ENCODE results near the gene FLYWCH1.

Gene FLYWCH1

GRCh38 chr16:2953706-2954627, 42.2 kb downstream of the FLYWCH1 start:
- no peaks in the 10 kb centered on the region for H3K9me3 ChIP-seq (ENCODE audit: control extremely low read depth in 1 of 5, control insufficient read depth in 4 of 5, insufficient read depth in 2 of 5, low read depth in 1 of 5, low read length in 4 of 5)
- POLR2A ChIA-PET, result no interaction called here
- no peak overlapping the region for H3K4me3 ChIP-seq (ENCODE audit: control insufficient read depth in 1 of 7, extremely low read depth in 1 of 7, insufficient read depth in 4 of 7, low read depth in 2 of 7, low read length in 6 of 7)
- DNase-seq, result no peak
- CTCF ChIA-PET, result interaction anchor here (0.7 kb wide), 1 partner anchor 16 kb away, joined by 3 read pairs; no protein-coding TSS in a partner anchor
- H3K27ac ChIP-seq (ENCODE audit: insufficient read depth in 1 of 2, low read depth in 1 of 2, low read length in 2 of 2, poor library complexity in 1 of 2, severe bottlenecking in 2 of 2), result no peak overlapping the region
- H3K27me3 ChIP-seq (replicated peaks in 2 of 5; ENCODE audit: control insufficient read depth in 4 of 5, insufficient read depth in 5 of 5, low read length in 4 of 5), result no peaks in the 10 kb centered on the region
- H3K36me3 ChIP-seq (ENCODE audit: control insufficient read depth in 4 of 4, insufficient read depth in 4 of 4, low read length in 3 of 4), result peaks cover 0 to 35% (median 12%) of the 10 kb centered on the region in 4 experiments
- 95% methylated on average over 24 of the region's 31 CpGs for WGBS (ENCODE audit: insufficient coverage)
- H3K4me1 ChIP-seq (ENCODE audit: control extremely low read depth in 1 of 4, control insufficient read depth in 4 of 4, insufficient read depth in 4 of 4, low read length in 3 of 4), result peaks cover 0 to 28% (median 24%) of the 10 kb centered on the region in 4 experiments

- Histone ChIP-seq H3K4me3 (ENCODE audit: control insufficient read depth in 1 of 7, extremely low read depth in 1 of 7, insufficient read depth in 4 of 7, low read depth in 2 of 7, low read length in 6 of 7) (peak overlapping the region in 5 of 7 experiments; percentile 31 to 76 (median 69)), H3K4me1 (ENCODE audit: control extremely low read depth in 1 of 4, control insufficient read depth in 4 of 4, insufficient read depth in 4 of 4, low read length in 3 of 4) (peaks cover 0 to 28% (median 24%) of the 10 kb centered on the region in 4 experiments), H3K36me3 (ENCODE audit: control insufficient read depth in 4 of 4, insufficient read depth in 4 of 4, low read length in 3 of 4) (peaks cover 0 to 27% (median 5%) of the 10 kb centered on the region in 4 experiments), H3K27me3 (replicated peaks in 2 of 5; ENCODE audit: control insufficient read depth in 4 of 5, insufficient read depth in 5 of 5, low read length in 4 of 5) (peaks cover 0 to 2% (median 0%) of the 10 kb centered on the region in 5 experiments), H3K27ac (ENCODE audit: insufficient read depth in 1 of 2, low read depth in 1 of 2, low read length in 2 of 2, poor library complexity in 1 of 2, severe bottlenecking in 2 of 2) (no peak overlapping the region), H3K9me3 (ENCODE audit: control extremely low read depth in 1 of 5, control insufficient read depth in 4 of 5, insufficient read depth in 2 of 5, low read depth in 1 of 5, low read length in 4 of 5) (no peaks in the 10 kb centered on the region)
- no peak for DNase-seq
- POLR2A ChIA-PET, result no interaction called here
- CTCF ChIA-PET, result interaction anchor here (0.7 to 2.4 kb wide), 3 partner anchors 12 to 15 kb away, joined by 3 to 9 read pairs (median 6); no protein-coding TSS in a partner anchor
- 61% methylated on average over 15 of the region's 26 CpGs for WGBS (ENCODE audit: insufficient coverage)
These were observed 43.1 kb downstream of the FLYWCH1 start for GRCh38 chr16:2954656-2955381.

GRCh38 chr16:2955438-2955778, 43.7 kb downstream of the FLYWCH1 start:
- Histone ChIP-seq H3K4me3 (ENCODE audit: control insufficient read depth in 1 of 7, extremely low read depth in 1 of 7, insufficient read depth in 4 of 7, low read depth in 2 of 7, low read length in 6 of 7) (peak overlapping the region in 6 of 7 experiments; percentile 31 to 76 (median 63)), H3K36me3 (ENCODE audit: control insufficient read depth in 4 of 4, insufficient read depth in 4 of 4, low read length in 3 of 4) (peaks cover 0 to 21% (median 2%) of the 10 kb centered on the region in 4 experiments), H3K9me3 (ENCODE audit: control extremely low read depth in 1 of 5, control insufficient read depth in 4 of 5, insufficient read depth in 2 of 5, low read depth in 1 of 5, low read length in 4 of 5) (no peaks in the 10 kb centered on the region), H3K27me3 (replicated peaks in 2 of 5; ENCODE audit: control insufficient read depth in 4 of 5, insufficient read depth in 5 of 5, low read length in 4 of 5) (peaks cover 0 to 2% (median 0%) of the 10 kb centered on the region in 5 experiments), H3K27ac (ENCODE audit: insufficient read depth in 1 of 2, low read depth in 1 of 2, low read length in 2 of 2, poor library complexity in 1 of 2, severe bottlenecking in 2 of 2) (no peak overlapping the region), H3K4me1 (ENCODE audit: control extremely low read depth in 1 of 4, control insufficient read depth in 4 of 4, insufficient read depth in 4 of 4, low read length in 3 of 4) (peaks cover 0 to 28% (median 24%) of the 10 kb centered on the region in 4 experiments)
- POLR2A ChIA-PET, result no interaction called here
- no peak for DNase-seq
- CTCF ChIA-PET, result interaction anchor here (2.1 to 2.4 kb wide), 2 partner anchors 12 kb away, joined by 6 to 9 read pairs; no protein-coding TSS in a partner anchor
- WGBS (ENCODE audit: insufficient coverage), result 13% methylated on average over 10 of the region's 10 CpGs

GRCh38 chr16:2955779-2956578, 44.2 kb downstream of the FLYWCH1 start:
- Histone ChIP-seq H3K4me3 (ENCODE audit: control insufficient read depth in 1 of 7, extremely low read depth in 1 of 7, insufficient read depth in 4 of 7, low read depth in 2 of 7, low read length in 6 of 7) (peak overlapping the region; percentile 39 to 76 (median 57)), H3K4me1 (ENCODE audit: control extremely low read depth in 1 of 4, control insufficient read depth in 4 of 4, insufficient read depth in 4 of 4, low read length in 3 of 4) (peaks cover 0 to 28% (median 24%) of the 10 kb centered on the region in 4 experiments), H3K27ac (ENCODE audit: insufficient read depth in 1 of 2, low read depth in 1 of 2, low read length in 2 of 2, poor library complexity in 1 of 2, severe bottlenecking in 2 of 2) (peak overlapping the region; percentile 25), H3K36me3 (ENCODE audit: control insufficient read depth in 4 of 4, insufficient read depth in 4 of 4, low read length in 3 of 4) (peaks cover 0 to 16% (median 0%) of the 10 kb centered on the region in 4 experiments), H3K27me3 (replicated peaks in 2 of 5; ENCODE audit: control insufficient read depth in 4 of 5, insufficient read depth in 5 of 5, low read length in 4 of 5) (peaks cover 0 to 2% (median 0%) of the 10 kb centered on the region in 5 experiments), H3K9me3 (ENCODE audit: control extremely low read depth in 1 of 5, control insufficient read depth in 4 of 5, insufficient read depth in 2 of 5, low read depth in 1 of 5, low read length in 4 of 5) (no peaks in the 10 kb centered on the region)
- CTCF ChIA-PET, result interaction anchor here (0.7 to 2.4 kb wide), 7 partner anchors 8 to 136 kb away, joined by 3 to 11 read pairs (median 5); no protein-coding TSS in a partner anchor
- WGBS (ENCODE audit: insufficient coverage), result 5% methylated on average over 19 of the region's 21 CpGs
- POLR2A ChIA-PET, result no interaction called here
- peak in 2 of 3 donors; percentile 38 to 53 for DNase-seq

GRCh38 chr16:2956579-2956956, 44.8 kb downstream of the FLYWCH1 start:
- Histone ChIP-seq H3K27me3 (replicated peaks in 2 of 5; ENCODE audit: control insufficient read depth in 4 of 5, insufficient read depth in 5 of 5, low read length in 4 of 5) (peaks cover 0 to 2% (median 0%) of the 10 kb centered on the region in 5 experiments), H3K4me3 (ENCODE audit: control insufficient read depth in 1 of 7, extremely low read depth in 1 of 7, insufficient read depth in 4 of 7, low read depth in 2 of 7, low read length in 6 of 7) (peak overlapping the region in 3 of 7 experiments; percentile 57 to 76 (median 72)), H3K27ac (ENCODE audit: insufficient read depth in 1 of 2, low read depth in 1 of 2, low read length in 2 of 2, poor library complexity in 1 of 2, severe bottlenecking in 2 of 2) (no peak overlapping the region), H3K36me3 (ENCODE audit: control insufficient read depth in 4 of 4, insufficient read depth in 4 of 4, low read length in 3 of 4) (peaks cover 0 to 13% (median 0%) of the 10 kb centered on the region in 4 experiments), H3K4me1 (ENCODE audit: control extremely low read depth in 1 of 4, control insufficient read depth in 4 of 4, insufficient read depth in 4 of 4, low read length in 3 of 4) (peaks cover 0 to 29% (median 25%) of the 10 kb centered on the region in 4 experiments), H3K9me3 (ENCODE audit: control extremely low read depth in 1 of 5, control insufficient read depth in 4 of 5, insufficient read depth in 2 of 5, low read depth in 1 of 5, low read length in 4 of 5) (no peaks in the 10 kb centered on the region)
- POLR2A ChIA-PET, result no interaction called here
- no peak for DNase-seq
- 97% methylated on average over 4 of the region's 11 CpGs for WGBS (ENCODE audit: insufficient coverage)
- CTCF ChIA-PET, result interaction anchor here (0.7 to 2.4 kb wide), 7 partner anchors 9 to 136 kb away, joined by 3 to 11 read pairs (median 5); no protein-coding TSS in a partner anchor

GRCh38 chr16:2959206-2959605, 47.5 kb downstream of the FLYWCH1 start:
- WGBS (ENCODE audit: insufficient coverage), result 96% methylated on average over 9 of the region's 10 CpGs
- Histone ChIP-seq H3K4me1 (ENCODE audit: control extremely low read depth in 1 of 4, control insufficient read depth in 4 of 4, insufficient read depth in 4 of 4, low read length in 3 of 4) (peaks cover 0 to 45% (median 39%) of the 10 kb centered on the region in 4 experiments), H3K27me3 (replicated peaks in 2 of 5; ENCODE audit: control insufficient read depth in 4 of 5, insufficient read depth in 5 of 5, low read length in 4 of 5) (peaks cover 0 to 27% (median 16%) of the 10 kb centered on the region in 5 experiments), H3K9me3 (ENCODE audit: control extremely low read depth in 1 of 5, control insufficient read depth in 4 of 5, insufficient read depth in 2 of 5, low read depth in 1 of 5, low read length in 4 of 5) (no peaks in the 10 kb centered on the region), H3K36me3 (ENCODE audit: control insufficient read depth in 4 of 4, insufficient read depth in 4 of 4, low read length in 3 of 4) (no peaks in the 10 kb centered on the region), H3K4me3 (ENCODE audit: control insufficient read depth in 1 of 7, extremely low read depth in 1 of 7, insufficient read depth in 4 of 7, low read depth in 2 of 7, low read length in 6 of 7) (no peak overlapping the region), H3K27ac (ENCODE audit: insufficient read depth in 1 of 2, low read depth in 1 of 2, low read length in 2 of 2, poor library complexity in 1 of 2, severe bottlenecking in 2 of 2) (no peak overlapping the region)
- DNase-seq, result no peak
- CTCF ChIA-PET, result interaction anchor here (0.8 to 1.9 kb wide), 6 partner anchors 11 to 120 kb away, joined by 3 to 6 read pairs (median 4); no protein-coding TSS in a partner anchor
- POLR2A ChIA-PET, result no interaction called here

Measured in common myeloid progenitor, CD34-positive (primary cell).